ENCODE measurements around the gene PVALB. TPM values are rescaled to one million over a fixed set of nuclear protein-coding genes. Genes with fewer than 3 reads are reported as not detected.

PVALB gene
- total and polyA plus RNA-seq, 4 donors, result 0.73 to 3.0 (median 2.4) TPM; not detected in 1

DNA sequence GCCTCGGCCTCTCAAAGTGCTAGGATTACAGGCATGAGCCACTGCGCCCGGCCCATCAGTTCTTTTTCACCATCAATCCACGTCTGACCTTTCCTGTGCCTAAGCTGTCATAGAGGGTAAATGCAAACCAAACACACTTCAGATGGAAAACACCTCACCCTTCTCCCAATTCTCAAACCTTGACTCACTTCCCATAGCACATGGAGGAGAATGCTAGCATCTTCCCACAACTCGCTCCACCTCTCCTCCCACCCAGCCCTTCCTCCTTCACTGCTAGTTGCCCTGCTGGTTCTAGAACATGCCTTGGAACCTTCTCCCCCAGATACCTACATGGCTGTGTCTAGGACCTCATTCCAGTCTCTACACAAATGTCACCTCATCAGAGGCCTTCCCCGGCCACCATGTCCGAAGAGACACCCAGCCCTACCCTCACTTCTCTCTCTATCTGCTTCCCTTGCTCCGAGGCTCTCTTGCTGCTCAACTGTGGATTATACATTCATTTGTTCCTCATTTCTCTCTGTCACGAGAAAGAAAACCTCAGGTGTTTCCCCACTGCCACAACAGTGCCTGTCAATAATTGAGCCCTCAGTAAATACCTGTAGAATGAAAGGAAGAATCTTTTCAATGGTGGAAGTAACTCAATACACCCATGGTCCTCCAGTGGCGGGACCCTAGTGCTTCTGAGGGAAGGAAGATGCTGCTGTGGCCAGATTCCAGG, 22.7 kb upstream of the PVALB start:
- H3K9ac ChIP-seq (ENCODE audit: insufficient read depth in 1 of 2, low read length in 2 of 2), result no peak overlapping the region
- no peaks in the 10 kb centered on the region for H3K4me1 ChIP-seq (ENCODE audit: control insufficient read depth in 5 of 5, insufficient read depth in 5 of 5, low read length in 5 of 5)
- H3K27ac ChIP-seq (ENCODE audit: low read depth in 1 of 2, low read length in 1 of 2), result no peak overlapping the region
- H3K4me3 ChIP-seq, result no peak overlapping the region
- peaks cover 0 to 6% (median 0%) of the 10 kb centered on the region in 4 donors for H3K9me3 ChIP-seq (ENCODE audit: control insufficient read depth in 4 of 4, insufficient read depth in 3 of 4, low read length in 3 of 4)
- no peaks in the 10 kb centered on the region for H3K36me3 ChIP-seq (ENCODE audit: control insufficient read depth in 4 of 4, insufficient read depth in 4 of 4, low read length in 4 of 4)
- DNase-seq, result no peak
- no peak for ATAC-seq (ENCODE audit: insufficient read depth, low FRiP score)
- 76 to 80% methylated on average over 10 of the region's 10 CpGs for WGBS, 2 donors
- TF ChIP-seq, protein P1, sequence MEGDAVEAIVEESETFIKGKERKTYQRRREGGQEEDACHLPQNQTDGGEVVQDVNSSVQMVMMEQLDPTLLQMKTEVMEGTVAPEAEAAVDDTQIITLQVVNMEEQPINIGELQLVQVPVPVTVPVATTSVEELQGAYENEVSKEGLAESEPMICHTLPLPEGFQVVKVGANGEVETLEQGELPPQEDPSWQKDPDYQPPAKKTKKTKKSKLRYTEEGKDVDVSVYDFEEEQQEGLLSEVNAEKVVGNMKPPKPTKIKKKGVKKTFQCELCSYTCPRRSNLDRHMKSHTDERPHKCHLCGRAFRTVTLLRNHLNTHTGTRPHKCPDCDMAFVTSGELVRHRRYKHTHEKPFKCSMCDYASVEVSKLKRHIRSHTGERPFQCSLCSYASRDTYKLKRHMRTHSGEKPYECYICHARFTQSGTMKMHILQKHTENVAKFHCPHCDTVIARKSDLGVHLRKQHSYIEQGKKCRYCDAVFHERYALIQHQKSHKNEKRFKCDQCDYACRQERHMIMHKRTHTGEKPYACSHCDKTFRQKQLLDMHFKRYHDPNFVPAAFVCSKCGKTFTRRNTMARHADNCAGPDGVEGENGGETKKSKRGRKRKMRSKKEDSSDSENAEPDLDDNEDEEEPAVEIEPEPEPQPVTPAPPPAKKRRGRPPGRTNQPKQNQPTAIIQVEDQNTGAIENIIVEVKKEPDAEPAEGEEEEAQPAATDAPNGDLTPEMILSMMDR (IDR thresholded peaks at IDR 0.05; ENCODE audit: control extremely low read depth, extremely low read depth), result no peak
- peaks cover 0 to 31% (median 7%) of the 10 kb centered on the region in 3 donors for H3K27me3 ChIP-seq (ENCODE audit: control insufficient read depth in 3 of 3, insufficient read depth in 3 of 3, low read length in 2 of 3)

DNA sequence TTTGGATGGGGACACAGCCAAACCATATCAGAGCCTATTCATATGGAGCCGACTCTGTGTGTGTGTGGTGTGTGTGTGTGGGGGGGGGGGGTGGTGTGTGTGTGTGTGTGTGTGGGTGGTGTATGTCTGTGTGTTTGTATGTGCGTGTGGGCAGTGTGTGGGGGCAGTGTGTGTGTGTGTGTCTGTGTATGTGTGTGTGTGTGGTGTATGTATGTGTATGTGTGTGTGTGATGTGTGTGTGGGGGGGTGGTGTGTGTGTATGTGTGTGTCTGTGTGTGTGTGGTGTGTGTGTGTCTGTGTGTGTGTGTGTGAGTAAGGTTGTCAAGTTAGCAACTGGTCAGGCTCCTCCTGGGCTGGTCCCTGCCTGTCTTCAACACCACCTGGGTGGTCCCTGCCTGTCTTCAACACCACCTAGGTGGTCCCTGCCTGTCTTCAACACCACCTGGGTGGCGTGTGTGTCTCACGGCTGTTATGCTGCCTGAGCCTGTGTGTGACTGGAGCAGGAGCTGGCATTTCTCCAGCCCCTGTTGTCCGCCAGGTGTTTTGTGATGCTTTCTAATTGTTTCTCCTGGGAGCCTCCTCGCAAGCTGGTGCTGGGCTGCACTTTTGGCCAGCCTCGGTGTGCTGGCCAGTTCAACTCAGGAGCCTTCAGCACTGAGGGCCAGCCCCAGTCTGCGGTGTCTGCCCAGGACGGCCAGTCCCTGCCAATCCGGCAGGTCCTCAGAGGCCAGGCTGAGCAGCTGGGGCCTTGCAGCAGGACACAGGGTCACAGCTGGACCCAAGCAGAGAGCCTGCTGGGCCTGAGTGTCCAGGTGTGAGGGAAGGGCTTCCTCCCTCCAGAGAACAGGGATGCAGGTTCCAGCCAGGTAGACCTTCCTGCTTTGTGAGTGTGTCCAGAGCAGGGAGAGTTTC, 21.5 kb upstream of the PVALB start:
- Histone ChIP-seq H3K27ac (ENCODE audit: low read depth in 1 of 2, low read length in 1 of 2) (no peak overlapping the region), H3K4me1 (ENCODE audit: control insufficient read depth in 5 of 5, insufficient read depth in 5 of 5, low read length in 5 of 5) (no peaks in the 10 kb centered on the region), H3K9me3 (ENCODE audit: control insufficient read depth in 4 of 4, insufficient read depth in 3 of 4, low read length in 3 of 4) (peaks cover 0 to 9% (median 0%) of the 10 kb centered on the region in 4 donors), H3K9ac (ENCODE audit: insufficient read depth in 1 of 2, low read length in 2 of 2) (no peak overlapping the region), H3K36me3 (ENCODE audit: control insufficient read depth in 4 of 4, insufficient read depth in 4 of 4, low read length in 4 of 4) (no peaks in the 10 kb centered on the region), H3K4me3 (no peak overlapping the region), H3K27me3 (ENCODE audit: control insufficient read depth in 3 of 3, insufficient read depth in 3 of 3, low read length in 2 of 3) (peaks cover 0 to 26% (median 2%) of the 10 kb centered on the region in 3 donors)
- TF ChIP-seq, protein P1 (IDR thresholded peaks at IDR 0.05; ENCODE audit: control extremely low read depth, extremely low read depth), result no peak
- WGBS, 2 donors, result 82 to 86% methylated on average over 10 of the region's 10 CpGs
- ATAC-seq (ENCODE audit: insufficient read depth, low FRiP score), result no peak
- DNase-seq, result no peak

DNA sequence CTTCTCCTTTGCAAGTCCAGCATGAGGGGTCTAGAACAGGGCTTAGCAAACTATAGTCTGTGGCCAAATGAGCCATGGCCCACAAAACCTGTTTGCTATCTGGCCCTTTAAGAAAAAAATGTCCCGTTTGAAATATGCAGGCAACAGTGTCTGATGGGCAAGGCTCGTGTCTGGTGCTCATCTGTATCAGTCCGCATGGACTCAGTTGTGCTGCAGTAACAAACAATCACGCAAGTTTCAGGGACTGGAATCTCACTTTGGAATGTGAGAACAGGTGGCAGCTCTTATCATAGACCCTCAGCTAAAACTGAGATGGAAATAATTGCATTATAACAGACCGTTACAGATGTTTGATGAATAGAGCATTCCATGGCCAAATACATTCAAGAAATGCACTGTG, 19.1 kb upstream of the PVALB start:
- 72 to 82% methylated on average over 5 of the region's 5 CpGs for WGBS, 2 donors
- Histone ChIP-seq H3K9me3 (ENCODE audit: control insufficient read depth in 4 of 4, insufficient read depth in 3 of 4, low read length in 3 of 4) (peaks cover 0 to 11% (median 0%) of the 10 kb centered on the region in 4 donors), H3K27me3 (ENCODE audit: control insufficient read depth in 3 of 3, insufficient read depth in 3 of 3, low read length in 2 of 3) (peaks cover 2 to 42% (median 3%) of the 10 kb centered on the region in 3 donors)

More for the DNA sequence above, 19.1 kb upstream of the PVALB start:
- no peak for ATAC-seq (ENCODE audit: insufficient read depth, low FRiP score)
- DNase-seq, result no peak
- Histone ChIP-seq H3K36me3 (ENCODE audit: control insufficient read depth in 4 of 4, insufficient read depth in 4 of 4, low read length in 4 of 4) (no peaks in the 10 kb centered on the region), H3K27ac (ENCODE audit: low read depth in 1 of 2, low read length in 1 of 2) (no peak overlapping the region), H3K4me1 (ENCODE audit: control insufficient read depth in 5 of 5, insufficient read depth in 5 of 5, low read length in 5 of 5) (no peaks in the 10 kb centered on the region), H3K4me3 (no peak overlapping the region), H3K9ac (ENCODE audit: insufficient read depth in 1 of 2, low read length in 2 of 2) (no peak overlapping the region)
- TF ChIP-seq, protein P1 (IDR thresholded peaks at IDR 0.05; ENCODE audit: control extremely low read depth, extremely low read depth), result no peak
